Fibroblast of lung (primary cell): Measurements from ENCODE around the gene TMPRSS3. TPM values are rescaled to one million over a fixed set of nuclear protein-coding genes. Genes with fewer than 3 reads are reported as not detected.
A peak's percentile ranks its signal among the peaks of the same experiment; 100 is the strongest.

ENCODE experiments used
- DNase-seq, 2 donors: peaks; one replicate each; pipeline versions ENCODE4 v3.0.0 to v3.0.0-alpha.2; 2010; ENCODE audit warnings: low read depth in 2 of 2
- H2AFZ ChIP-seq: 2 replicates; pipeline ENCODE4 v1.5.1; 2012; ENCODE audit warnings: low read length, control low read depth, inconsistent platforms
- H3K27ac ChIP-seq: 2 replicates; pipeline ENCODE4 v1.5.1; 2011; ENCODE audit warnings: low read length, control low read depth; ENCODE audit not compliant: insufficient read depth
- H3K27me3 ChIP-seq: 2 replicates; pipeline ENCODE4 v1.5.1; 2011; ENCODE audit warnings: mild to moderate bottlenecking, low read length; ENCODE audit not compliant: control insufficient read depth, insufficient read depth
- H3K36me3 ChIP-seq: 2 replicates; pipeline ENCODE4 v1.5.1; 2011; ENCODE audit warnings: low read length; ENCODE audit not compliant: control insufficient read depth, insufficient read depth
- H3K4me1 ChIP-seq: 2 replicates; pipeline ENCODE4 v1.5.1; 2011; ENCODE audit warnings: low read length; ENCODE audit not compliant: control insufficient read depth, insufficient read depth; ENCODE audit errors: extremely low read depth
- H3K4me2 ChIP-seq: 2 replicates; pipeline ENCODE4 v1.5.1; 2011; ENCODE audit warnings: low read length, control low read depth; ENCODE audit not compliant: insufficient read depth; ENCODE audit errors: extremely low read depth
- H3K4me3 ChIP-seq, 4 experiments: fragments of 200-600 bp in 1 of 4; sonication (generic) in 1 of 4; replicated peaks in 1 of 4; 2 replicates each; pipeline ENCODE4 v1.5.1; 2011 to 2016; ENCODE audit warnings: low read length in 4 of 4, low read depth in 3 of 4, mild to moderate bottlenecking in 3 of 4, control low read depth in 2 of 4, inconsistent platforms in 1 of 4, mixed read lengths in 1 of 4; ENCODE audit not compliant: insufficient read depth in 1 of 4; ENCODE audit errors: control extremely low read depth in 1 of 4
- H3K79me2 ChIP-seq: 2 replicates; pipeline ENCODE4 v1.5.1; 2012; ENCODE audit warnings: mild to moderate bottlenecking, low read length, inconsistent platforms; ENCODE audit not compliant: control insufficient read depth, insufficient read depth
- H3K9ac ChIP-seq: 2 replicates; pipeline ENCODE4 v1.5.1; 2011; ENCODE audit warnings: mild to moderate bottlenecking, low read length, control low read depth; ENCODE audit not compliant: insufficient read depth
- H3K9me3 ChIP-seq: 2 replicates; pipeline ENCODE4 v1.5.1; 2012; ENCODE audit warnings: low read depth, low read length; ENCODE audit not compliant: control insufficient read depth, insufficient read depth
- H4K20me1 ChIP-seq: 2 replicates; pipeline ENCODE4 v1.5.1; 2011; ENCODE audit warnings: low read length; ENCODE audit not compliant: control insufficient read depth, insufficient read depth; ENCODE audit errors: extremely low read depth
- CTCF ChIP-seq, 2 donors: IDR thresholded peaks in 1 of 2; conservative IDR thresholded peaks in 1 of 2; 1 replicate in 1 of 2; 2 replicates in 1 of 2; pipeline ENCODE4 v1.5.1; 2011 to 2012; ENCODE audit warnings: low read length in 2 of 2, control low read depth in 1 of 2, inconsistent platforms in 1 of 2, low read depth in 1 of 2, mild to moderate bottlenecking in 1 of 2
- EZH2 ChIP-seq: IDR thresholded peaks from 2 replicates; pipeline ENCODE4 v1.5.1; 2012; ENCODE audit warnings: low read length, control low read depth, mild to moderate bottlenecking; ENCODE audit errors: missing control alignments
- polyA plus RNA-seq, 2 donors: library from polyadenylated mRNA; depleted of rRNA in 1 of 2; stranded (reverse) in 1 of 2; unstranded in 1 of 2; fragments of >200 nt; gene quantifications; 2 replicates each; pipeline ENCODE4 v1.2.1, GENCODE V29; 2011 to 2012; ENCODE audit warnings: missing spikeins in 1 of 2
- total RNA-seq: library from RNA; depleted of rRNA; stranded (reverse); fragments of >200 nt; gene quantifications from 2 replicates; pipeline ENCODE4 v1.2.1, GENCODE V29; 2014

TMPRSS3 gene
- total and polyA plus RNA-seq, 2 donors (not counting 1 experiment from before 2014, with no cell fraction given) = not detected

- Histone ChIP-seq H3K9me3 (no peaks in the 10 kb centered on the region), H3K79me2 (no peaks in the 10 kb centered on the region), H4K20me1 (no peaks in the 10 kb centered on the region), H3K9ac (no peak overlapping the region), H3K4me1 (no peaks in the 10 kb centered on the region), H3K27me3 (no peaks in the 10 kb centered on the region), H3K4me2 (no peak overlapping the region), H3K4me3 (no peak overlapping the region), H2AFZ (no peak overlapping the region), H3K36me3 (no peaks in the 10 kb centered on the region), H3K27ac (no peak overlapping the region)
- DNase-seq = peak; percentile 9 to 41
- no peak for TF ChIP-seq EZH2
- TF ChIP-seq CTCF (conservative IDR thresholded peaks at IDR 0.05 in 1 of 2, IDR thresholded peaks at IDR 0.05 in 1 of 2; ENCODE audit: low read depth in 1 of 2, low read length in 2 of 2) = no peak
These were observed 5.3 kb upstream of the TMPRSS3 start for GRCh38 chr21:42401154-42401553.

GRCh38 chr21:42400525-42400924, 4.7 kb upstream of the TMPRSS3 start:
- no peak overlapping the region for H3K27ac ChIP-seq
- DNase-seq = peak in 1 of 2 donors; percentile 71
- H3K27me3 ChIP-seq = no peaks in the 10 kb centered on the region
- no peak for TF ChIP-seq CTCF (conservative IDR thresholded peaks at IDR 0.05 in 1 of 2, IDR thresholded peaks at IDR 0.05 in 1 of 2; ENCODE audit: low read depth in 1 of 2, low read length in 2 of 2)
- TF ChIP-seq EZH2 = no peak
- H4K20me1 ChIP-seq = no peaks in the 10 kb centered on the region
- H3K4me2 ChIP-seq = no peak overlapping the region
- H3K4me3 ChIP-seq = no peak overlapping the region
- H2AFZ ChIP-seq = no peak overlapping the region
- H3K4me1 ChIP-seq = no peaks in the 10 kb centered on the region
- no peaks in the 10 kb centered on the region for H3K79me2 ChIP-seq
- H3K36me3 ChIP-seq = no peaks in the 10 kb centered on the region
- H3K9me3 ChIP-seq = no peaks in the 10 kb centered on the region
- H3K9ac ChIP-seq = no peak overlapping the region

GRCh38 chr21:42398436-42399028, 2.7 kb upstream of the TMPRSS3 start:
- Histone ChIP-seq H3K27me3 (no peaks in the 10 kb centered on the region), H3K27ac (no peak overlapping the region), H3K4me1 (no peaks in the 10 kb centered on the region), H2AFZ (no peak overlapping the region), H3K4me3 (no peak overlapping the region), H3K4me2 (no peak overlapping the region), H3K9ac (no peak overlapping the region), H4K20me1 (no peaks in the 10 kb centered on the region), H3K79me2 (no peaks in the 10 kb centered on the region), H3K9me3 (no peaks in the 10 kb centered on the region), H3K36me3 (no peaks in the 10 kb centered on the region)
- TF ChIP-seq EZH2 = no peak
- no peak for TF ChIP-seq CTCF (conservative IDR thresholded peaks at IDR 0.05 in 1 of 2, IDR thresholded peaks at IDR 0.05 in 1 of 2; ENCODE audit: low read depth in 1 of 2, low read length in 2 of 2)
- DNase-seq = no peak
